IPS-18a (cell line): ENCODE results near the gene ST14.
"Not testable (repeated sequence)": the region's sequence is repeated elsewhere in the genome, so short reads cannot be mapped to it uniquely, and the experiment has no call there.

Experiments used
- H3K27ac ChIP-seq: one replicate; pipeline ENCODE4 v1.5.1; 2013; ENCODE audit warnings: low read length
- H3K27me3 ChIP-seq: one replicate; pipeline ENCODE4 v1.6.1; 2013; ENCODE audit warnings: mild to moderate bottlenecking, low read length; ENCODE audit not compliant: control insufficient read depth, insufficient read depth
- H3K36me3 ChIP-seq: one replicate; pipeline ENCODE4 v1.6.1; 2013; ENCODE audit warnings: low read depth, low read length; ENCODE audit not compliant: control insufficient read depth
- H3K4me1 ChIP-seq: one replicate; pipeline ENCODE4 v1.6.1; 2013; ENCODE audit warnings: low read depth, low read length; ENCODE audit not compliant: control insufficient read depth
- H3K4me3 ChIP-seq: one replicate; pipeline ENCODE4 v1.5.1; 2013; ENCODE audit warnings: low read length
- H3K9ac ChIP-seq: one replicate; pipeline ENCODE4 v1.6.1; 2013; ENCODE audit warnings: mild to moderate bottlenecking, low read length, moderate library complexity
- H3K9me3 ChIP-seq: one replicate; pipeline ENCODE4 v1.6.1; 2013; ENCODE audit warnings: low read depth, low read length; ENCODE audit not compliant: control insufficient read depth

The ST14 gene

GRCh38 chr11:130223291-130223971 is 63.8 kb downstream of the ST14 start:
- Histone ChIP-seq H3K9ac (no peak overlapping the region), H3K9me3 (no peaks in the 10 kb centered on the region), H3K27ac (no peak overlapping the region), H3K36me3 (no peaks in the 10 kb centered on the region), H3K4me3 (no peak overlapping the region), H3K27me3 (no peaks in the 10 kb centered on the region), H3K4me1 (no peaks in the 10 kb centered on the region)

- H3K4me1 ChIP-seq: peaks cover 5% of the 10 kb centered on the region
- no peaks in the 10 kb centered on the region for H3K27me3 ChIP-seq
- no peaks in the 10 kb centered on the region for H3K36me3 ChIP-seq
- no peak overlapping the region for H3K4me3 ChIP-seq
- no peak overlapping the region for H3K27ac ChIP-seq
- H3K9ac ChIP-seq: no peak overlapping the region
- H3K9me3 ChIP-seq: no peaks in the 10 kb centered on the region
These were observed 67.8 kb downstream of the ST14 start for GRCh38 chr11:130227373-130227772.

DNA sequence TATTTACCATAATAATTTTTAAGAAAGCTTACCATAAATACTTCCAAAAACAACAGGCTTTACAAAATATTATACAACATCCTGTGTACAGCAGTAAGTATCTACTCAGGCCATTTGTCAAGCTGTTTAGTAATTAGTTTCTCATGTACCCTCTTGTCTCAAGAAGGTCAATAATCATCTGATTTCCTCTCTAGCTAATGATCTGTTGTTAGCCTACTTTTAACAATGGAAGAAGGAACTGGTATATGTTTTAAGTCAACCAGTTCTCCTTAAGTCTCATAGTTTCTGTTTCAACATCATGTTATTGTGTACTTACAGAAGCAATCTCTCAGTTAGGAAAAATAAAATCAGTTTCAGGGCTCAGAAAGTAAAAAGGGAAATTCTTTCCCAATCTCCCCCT is 73.9 kb downstream of the ST14 start:
- not testable (repeated sequence) for H3K9me3 ChIP-seq, H3K4me1 ChIP-seq, H3K27ac ChIP-seq, H3K27me3 ChIP-seq, H3K9ac ChIP-seq, H3K4me3 ChIP-seq
- peaks cover 33% of the 10 kb centered on the region for H3K36me3 ChIP-seq

- not testable (repeated sequence) for H3K4me1 ChIP-seq, H3K27ac ChIP-seq, H3K27me3 ChIP-seq, H3K9me3 ChIP-seq, H3K4me3 ChIP-seq, H3K9ac ChIP-seq
- peaks cover 37% of the 10 kb centered on the region for H3K36me3 ChIP-seq
These were observed 74.3 kb downstream of the ST14 start for GRCh38 chr11:130233888-130234287.

DNA sequence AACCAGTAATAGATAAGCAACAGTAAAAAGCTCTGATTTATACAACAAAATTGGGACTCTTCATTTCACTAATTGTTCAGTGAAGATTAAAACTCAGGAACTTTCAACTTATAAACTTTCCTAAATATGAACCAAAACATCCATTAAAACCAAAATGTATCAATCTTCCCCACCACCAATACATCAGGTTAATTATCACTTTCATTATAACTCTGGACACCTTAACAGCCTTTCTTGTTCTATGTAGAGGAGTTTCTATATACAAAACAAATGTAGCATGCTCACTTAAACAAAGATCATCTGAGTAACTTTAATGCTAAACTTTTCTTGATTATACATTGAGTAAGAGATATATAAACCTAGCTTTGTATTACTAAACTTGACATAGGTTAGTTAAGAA is 74.7 kb downstream of the ST14 start:
- H3K4me3 ChIP-seq: no peak overlapping the region
- H3K27me3 ChIP-seq: no peaks in the 10 kb centered on the region
- H3K4me1 ChIP-seq: no peaks in the 10 kb centered on the region
- H3K36me3 ChIP-seq: peaks cover 42% of the 10 kb centered on the region
- H3K9me3 ChIP-seq: no peaks in the 10 kb centered on the region
- H3K27ac ChIP-seq: no peak overlapping the region
- H3K9ac ChIP-seq: no peak overlapping the region

- Histone ChIP-seq H3K27ac (no peak overlapping the region), H3K9me3 (no peaks in the 10 kb centered on the region), H3K4me3 (no peak overlapping the region), H3K4me1 (no peaks in the 10 kb centered on the region), H3K9ac (no peak overlapping the region), H3K36me3 (peaks cover 47% of the 10 kb centered on the region), H3K27me3 (no peaks in the 10 kb centered on the region)
These were observed 77.9 kb downstream of the ST14 start for GRCh38 chr11:130237282-130238006.

GRCh38 chr11:130241713-130242112 is 82.1 kb downstream of the ST14 start:
- Histone ChIP-seq H3K9ac (no peak overlapping the region), H3K27me3 (no peaks in the 10 kb centered on the region), H3K4me3 (no peak overlapping the region), H3K27ac (no peak overlapping the region), H3K36me3 (peaks cover 28% of the 10 kb centered on the region), H3K4me1 (no peaks in the 10 kb centered on the region), H3K9me3 (no peaks in the 10 kb centered on the region)

DNA sequence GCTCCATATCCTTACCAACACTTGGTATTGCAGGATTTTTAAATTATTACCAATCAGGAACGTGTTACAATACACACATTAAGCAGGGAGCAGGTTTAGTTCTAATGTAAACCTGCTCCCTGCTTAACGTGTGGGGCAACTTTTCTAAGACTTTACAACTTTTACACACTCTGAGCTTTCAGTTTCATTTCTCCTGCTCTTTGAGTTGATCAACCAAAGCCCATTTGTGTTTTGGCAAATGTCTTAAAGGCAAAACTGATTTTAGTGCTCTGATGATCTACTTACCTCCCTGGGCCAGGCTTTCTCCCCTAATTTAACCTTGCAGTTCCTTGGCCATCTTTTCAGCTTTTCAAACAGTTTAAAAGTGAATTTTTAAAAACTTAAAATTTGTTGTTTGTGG is 84.2 kb downstream of the ST14 start:
- H3K27me3 ChIP-seq: no peaks in the 10 kb centered on the region
- no peaks in the 10 kb centered on the region for H3K4me1 ChIP-seq
- no peak overlapping the region for H3K9ac ChIP-seq
- H3K36me3 ChIP-seq: peaks cover 10% of the 10 kb centered on the region
- no peaks in the 10 kb centered on the region for H3K9me3 ChIP-seq
- H3K4me3 ChIP-seq: no peak overlapping the region
- H3K27ac ChIP-seq: no peak overlapping the region

DNA sequence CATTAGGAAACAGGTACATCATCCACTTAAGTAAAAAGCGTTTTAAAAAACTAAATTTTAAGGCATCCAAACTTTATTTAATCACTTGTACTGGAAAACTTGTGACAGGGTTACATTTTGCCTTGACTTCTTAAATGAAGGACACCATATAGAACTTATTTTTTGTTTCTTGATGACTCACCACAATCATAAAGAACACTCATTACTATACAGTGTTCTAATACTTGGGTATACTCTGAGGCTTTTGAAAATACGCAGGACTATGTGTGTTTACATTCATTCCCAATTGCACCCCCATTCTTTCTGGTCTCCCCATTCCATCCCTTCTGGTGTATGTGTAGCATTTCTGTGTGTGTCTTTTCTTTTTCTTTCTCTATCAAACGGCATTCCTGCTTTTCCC is 85.3 kb downstream of the ST14 start:
- no peak overlapping the region for H3K27ac ChIP-seq
- no peaks in the 10 kb centered on the region for H3K27me3 ChIP-seq
- no peaks in the 10 kb centered on the region for H3K36me3 ChIP-seq
- H3K4me3 ChIP-seq: no peak overlapping the region
- H3K4me1 ChIP-seq: no peaks in the 10 kb centered on the region
- H3K9ac ChIP-seq: no peak overlapping the region
- H3K9me3 ChIP-seq: no peaks in the 10 kb centered on the region

- not testable (repeated sequence) for H3K4me3 ChIP-seq, H3K9ac ChIP-seq, H3K27me3 ChIP-seq, H3K4me1 ChIP-seq, H3K9me3 ChIP-seq, H3K36me3 ChIP-seq, H3K27ac ChIP-seq
These were observed 85.8 kb downstream of the ST14 start for GRCh38 chr11:130245375-130245774.

DNA sequence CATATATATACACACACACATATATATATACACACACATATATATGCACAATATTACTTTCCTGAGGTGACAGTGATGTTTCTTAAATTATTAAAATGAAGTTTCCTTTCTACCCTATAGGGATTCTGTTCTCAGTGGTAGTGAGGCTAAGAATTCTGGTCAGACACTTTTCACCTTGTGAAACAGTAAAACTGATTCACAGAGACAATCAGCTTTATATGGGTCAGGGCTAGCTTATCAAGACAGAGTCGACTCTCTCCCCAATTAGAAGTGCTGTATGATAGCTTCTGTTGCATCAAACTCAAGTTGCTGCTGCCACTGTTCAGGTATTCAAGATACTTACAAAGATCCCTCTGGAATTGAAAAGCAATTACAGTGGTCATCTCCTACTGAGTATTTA is 86.7 kb downstream of the ST14 start:
- Histone ChIP-seq H3K9me3 (no peaks in the 10 kb centered on the region), H3K4me1 (peaks cover 12% of the 10 kb centered on the region), H3K36me3 (no peaks in the 10 kb centered on the region)

GRCh38 chr11:130246738-130247137 is 87.2 kb downstream of the ST14 start:
- H3K4me3 ChIP-seq: no peak overlapping the region
- peaks cover 12% of the 10 kb centered on the region for H3K4me1 ChIP-seq
- H3K9ac ChIP-seq: no peak overlapping the region
- no peaks in the 10 kb centered on the region for H3K27me3 ChIP-seq
- no peak overlapping the region for H3K27ac ChIP-seq
- H3K36me3 ChIP-seq: no peaks in the 10 kb centered on the region
- no peaks in the 10 kb centered on the region for H3K9me3 ChIP-seq

More for the DNA sequence above, 86.7 kb downstream of the ST14 start:
- Histone ChIP-seq H3K27me3 (no peaks in the 10 kb centered on the region), H3K27ac (no peak overlapping the region), H3K9ac (no peak overlapping the region), H3K4me3 (no peak overlapping the region)
